OCI-LY3 (cell line): ENCODE results near the gene HBD.

Source experiments
- H2AFZ ChIP-seq: fragments of 200-600, 300-600 bp; shearing (Covaris generic); 2 replicates; pipeline ENCODE4 v1.6.0; 2014; ENCODE audit warnings: antibody characterized with exemption, low read depth, low read length
- H3K27ac ChIP-seq: fragments of 200-600, 300-600 bp; sonication (generic); 2 replicates; pipeline ENCODE4 v1.5.1; 2014; ENCODE audit warnings: mild to moderate bottlenecking, low read length, moderate library complexity, mixed read lengths
- H3K27me3 ChIP-seq: fragments of 200-600, 300-600 bp; sonication (generic); 2 replicates; pipeline ENCODE4 v1.6.1; 2014; ENCODE audit warnings: low read depth, low read length, mixed read lengths
- H3K36me3 ChIP-seq: fragments of 200-600, 300-600 bp; sonication (generic); replicated peaks from 2 replicates; pipeline ENCODE3; 2014; ENCODE audit warnings: low read depth, low read length, mixed read lengths
- H3K4me1 ChIP-seq: fragments of 300-600, 200-600 bp; sonication (generic); 2 replicates; pipeline ENCODE4 v1.6.1; 2014; ENCODE audit warnings: low read length, mixed read lengths
- H3K4me2 ChIP-seq: fragments of 200-600, 300-600 bp; sonication (generic); 2 replicates; pipeline ENCODE4 v1.6.1; 2014; ENCODE audit warnings: low read length, mixed read lengths
- H3K4me3 ChIP-seq: fragments of 300-600, 200-600 bp; sonication (generic); 2 replicates; pipeline ENCODE4 v1.5.1; 2014; ENCODE audit warnings: antibody characterized with exemption, mild to moderate bottlenecking, low read length, moderate library complexity
- H3K79me2 ChIP-seq: fragments of 300-600, 200-600 bp; shearing (Covaris generic); 2 replicates; pipeline ENCODE4 v1.6.1; 2014; ENCODE audit warnings: mild to moderate bottlenecking, low read length, mixed read lengths
- H3K9ac ChIP-seq: fragments of 300-600, 200-600 bp; shearing (Covaris generic); 2 replicates; pipeline ENCODE4 v1.6.0; 2014; ENCODE audit warnings: mild to moderate bottlenecking, low read length, moderate library complexity
- H3K9me3 ChIP-seq: fragments of 200-600, 300-600 bp; shearing (Covaris generic); 2 replicates; pipeline ENCODE4 v1.6.1; 2014; ENCODE audit warnings: low read length, mixed read lengths; ENCODE audit not compliant: insufficient read depth
- H4K20me1 ChIP-seq: fragments of 200-600, 300-600 bp; sonication (generic); 2 replicates; pipeline ENCODE4 v1.6.1; 2016; ENCODE audit warnings: low read length, mixed read lengths; ENCODE audit not compliant: insufficient read depth
- EZH2phosphoT487 ChIP-seq: fragments of 200-600 bp; shearing (Covaris generic); IDR thresholded peaks from 2 replicates; pipeline ENCODE4 v1.6.1; 2018; ENCODE audit warnings: antibody characterized with exemption, mixed run types, low read depth
- TF ChIP-seq, protein P1 (sequence below): fragments of 200-600, 300-600 bp; sonication (generic); IDR thresholded peaks from 2 replicates; pipeline ENCODE4 v1.5.1; 2014; ENCODE audit warnings: antibody characterized with exemption, low read length, low read depth

Gene HBD

DNA sequence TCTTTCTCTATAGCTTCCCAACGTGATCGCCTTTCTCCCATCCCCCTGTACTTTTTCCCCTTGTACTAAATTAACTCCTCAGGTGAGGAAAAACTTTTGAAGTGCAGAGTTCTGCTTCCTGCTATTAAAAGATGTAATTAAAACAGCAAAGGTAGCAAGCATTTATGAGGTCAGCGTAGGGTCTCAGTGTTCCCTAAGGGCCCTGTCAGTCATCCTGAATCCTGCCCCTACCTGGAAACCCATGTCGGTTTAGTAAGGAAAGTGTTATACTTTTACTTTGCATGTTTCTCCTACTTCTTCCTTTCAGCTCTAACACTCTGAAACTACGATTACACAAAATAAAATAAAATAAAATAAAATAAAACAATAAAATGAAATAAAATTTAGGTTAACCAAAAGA is 6.2 kb downstream of the HBD start:
- H3K27me3 ChIP-seq, result no peaks in the 10 kb centered on the region
- H3K36me3 ChIP-seq, result no peaks in the 10 kb centered on the region
- H3K4me3 ChIP-seq, result no peak overlapping the region
- no peak overlapping the region for H2AFZ ChIP-seq
- H3K4me1 ChIP-seq, result peaks cover 4% of the 10 kb centered on the region; the same call in 1 of the 2 replicates
- TF ChIP-seq EZH2phosphoT487, result no peak
- TF ChIP-seq, protein P1, sequence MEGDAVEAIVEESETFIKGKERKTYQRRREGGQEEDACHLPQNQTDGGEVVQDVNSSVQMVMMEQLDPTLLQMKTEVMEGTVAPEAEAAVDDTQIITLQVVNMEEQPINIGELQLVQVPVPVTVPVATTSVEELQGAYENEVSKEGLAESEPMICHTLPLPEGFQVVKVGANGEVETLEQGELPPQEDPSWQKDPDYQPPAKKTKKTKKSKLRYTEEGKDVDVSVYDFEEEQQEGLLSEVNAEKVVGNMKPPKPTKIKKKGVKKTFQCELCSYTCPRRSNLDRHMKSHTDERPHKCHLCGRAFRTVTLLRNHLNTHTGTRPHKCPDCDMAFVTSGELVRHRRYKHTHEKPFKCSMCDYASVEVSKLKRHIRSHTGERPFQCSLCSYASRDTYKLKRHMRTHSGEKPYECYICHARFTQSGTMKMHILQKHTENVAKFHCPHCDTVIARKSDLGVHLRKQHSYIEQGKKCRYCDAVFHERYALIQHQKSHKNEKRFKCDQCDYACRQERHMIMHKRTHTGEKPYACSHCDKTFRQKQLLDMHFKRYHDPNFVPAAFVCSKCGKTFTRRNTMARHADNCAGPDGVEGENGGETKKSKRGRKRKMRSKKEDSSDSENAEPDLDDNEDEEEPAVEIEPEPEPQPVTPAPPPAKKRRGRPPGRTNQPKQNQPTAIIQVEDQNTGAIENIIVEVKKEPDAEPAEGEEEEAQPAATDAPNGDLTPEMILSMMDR, result no peak
- no peak overlapping the region for H3K9ac ChIP-seq
- no peaks in the 10 kb centered on the region for H3K9me3 ChIP-seq
- no peaks in the 10 kb centered on the region for H4K20me1 ChIP-seq
- H3K4me2 ChIP-seq, result no peak overlapping the region
- no peaks in the 10 kb centered on the region for H3K79me2 ChIP-seq
- H3K27ac ChIP-seq, result no peak overlapping the region

DNA sequence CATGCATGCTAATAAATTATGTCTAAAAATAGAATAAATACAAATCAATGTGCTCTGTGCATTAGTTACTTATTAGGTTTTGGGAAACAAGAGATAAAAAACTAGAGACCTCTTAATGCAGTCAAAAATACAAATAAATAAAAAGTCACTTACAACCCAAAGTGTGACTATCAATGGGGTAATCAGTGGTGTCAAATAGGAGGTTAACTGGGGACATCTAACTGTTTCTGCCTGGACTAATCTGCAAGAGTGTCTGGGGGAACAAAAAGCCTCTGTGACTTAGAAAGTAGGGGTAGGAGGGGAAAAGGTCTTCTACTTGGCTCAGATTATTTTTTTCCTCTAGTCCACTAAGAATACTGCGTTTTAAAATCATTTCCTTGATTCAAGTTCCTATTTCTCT is 6.6 kb downstream of the HBD start:
- H3K4me3 ChIP-seq, result no peak overlapping the region
- H3K36me3 ChIP-seq, result no peaks in the 10 kb centered on the region
- no peak overlapping the region for H3K9ac ChIP-seq
- H3K79me2 ChIP-seq, result no peaks in the 10 kb centered on the region
- no peak overlapping the region for H2AFZ ChIP-seq
- H3K27me3 ChIP-seq, result no peaks in the 10 kb centered on the region
- H3K4me2 ChIP-seq, result no peak overlapping the region
- H3K27ac ChIP-seq, result no peak overlapping the region
- peaks cover 4% of the 10 kb centered on the region; the same call in 1 of the 2 replicates for H3K4me1 ChIP-seq
- no peak for TF ChIP-seq EZH2phosphoT487
- TF ChIP-seq, protein P1, result no peak
- no peaks in the 10 kb centered on the region for H3K9me3 ChIP-seq
- H4K20me1 ChIP-seq, result no peaks in the 10 kb centered on the region

GRCh38 chr11:5226732-5227310 is 7.5 kb downstream of the HBD start, which contains the start of gene HBB:
TSS of gene HBB (minus strand) at chr11:5227071. CDS start at chr11:5227021, 50 bp downstream.
- H3K9ac ChIP-seq, result no peak within 1 kb of the TSS
- no peak for TF ChIP-seq EZH2phosphoT487
- TF ChIP-seq, protein P1, result no peak
- no peaks in the 10 kb centered on the region for H4K20me1 ChIP-seq
- H3K4me1 ChIP-seq, result peaks cover 4% of the 10 kb centered on the region; the same call in 1 of the 2 replicates
- H2AFZ ChIP-seq, result no peak within 1 kb of the TSS
- no peaks in the 10 kb centered on the region for H3K27me3 ChIP-seq
- no peak within 1 kb of the TSS for H3K4me2 ChIP-seq
- no peaks in the 10 kb centered on the region for H3K79me2 ChIP-seq
- no peak within 1 kb of the TSS for H3K4me3 ChIP-seq
- H3K36me3 ChIP-seq, result no peaks in the 10 kb centered on the region
- no peak within 1 kb of the TSS for H3K27ac ChIP-seq
- no peaks in the 10 kb centered on the region for H3K9me3 ChIP-seq

GRCh38 chr11:5225480-5225871 is 8.8 kb downstream of the HBD start:
- H3K9me3 ChIP-seq, result no peaks in the 10 kb centered on the region
- H3K4me3 ChIP-seq, result no peak overlapping the region
- H3K79me2 ChIP-seq, result no peaks in the 10 kb centered on the region
- H4K20me1 ChIP-seq, result no peaks in the 10 kb centered on the region
- H2AFZ ChIP-seq, result no peak overlapping the region
- H3K4me2 ChIP-seq, result no peak overlapping the region
- H3K27ac ChIP-seq, result no peak overlapping the region
- H3K27me3 ChIP-seq, result no peaks in the 10 kb centered on the region
- TF ChIP-seq, protein P1, result no peak
- no peak for TF ChIP-seq EZH2phosphoT487
- no peak overlapping the region for H3K9ac ChIP-seq
- H3K36me3 ChIP-seq, result no peaks in the 10 kb centered on the region
- peaks cover 4% of the 10 kb centered on the region; the same call in 1 of the 2 replicates for H3K4me1 ChIP-seq
